Activated B cell treated with CpG ODN at 0.5 μM for 24 hours (primary cell): ENCODE data around the gene UBFD1. TPM values are rescaled to one million over a fixed set of nuclear protein-coding genes. Genes with fewer than 3 reads are reported as not detected.
"Not testable (repeated sequence)": the region's sequence is repeated elsewhere in the genome, so short reads cannot be mapped to it uniquely, and the experiment has no call there.

Experiments used
- ATAC-seq: fragments of 200-7000 bp; cut with Tn5 transposase; one replicate; pipeline ENCODE4 v1.10.0; 2021; ENCODE audit warnings: low read depth, mild to moderate bottlenecking, moderate library complexity
- CTCF ChIA-PET: fragments of 350-600 bp; sonication (Branson Sonifier 250); formaldehyde crosslinking; loops from one replicate; lab custom pipeline; 2021; ENCODE audit warnings: antibody characterized with exemption; lab: Charles Lee
- POLR2A ChIA-PET: fragments of 350-600 bp; sonication (Branson Sonifier 250); formaldehyde crosslinking; loops from one replicate; lab custom pipeline; 2021; ENCODE audit warnings: antibody characterized with exemption; lab: Charles Lee
- DNase-seq: peaks from one replicate; pipeline ENCODE4 v3.0.0; 2022
- H3K27ac Mint-ChIP-seq: one replicate; pipeline ENCODE4 v1.8.0; 2020; ENCODE audit warnings: mixed read lengths
- H3K27me3 Mint-ChIP-seq: one replicate; pipeline ENCODE4 v1.8.0; 2021; ENCODE audit warnings: mixed read lengths
- H3K36me3 Mint-ChIP-seq: one replicate; pipeline ENCODE4 v1.8.0; 2021; ENCODE audit warnings: low read depth, mixed read lengths
- H3K4me1 Mint-ChIP-seq: one replicate; pipeline ENCODE4 v1.8.0; 2021; ENCODE audit warnings: mixed read lengths
- H3K4me3 Mint-ChIP-seq: one replicate; pipeline ENCODE4 v1.8.0; 2020; ENCODE audit warnings: mild to moderate bottlenecking, mixed read lengths
- H3K9me3 Mint-ChIP-seq: one replicate; pipeline ENCODE4 v1.8.0; 2020; ENCODE audit warnings: mixed read lengths
- intact Hi-C: fragments of 100-400 bp; cut with micrococcal nuclease; formaldehyde crosslinking; loops from one replicate; pipeline ENCODE4 v1.15.1; 2024
- total RNA-seq: library from RNA; stranded (reverse); gene quantifications from 2 replicates; pipeline ENCODE4 v1.2.3, GENCODE V29; 2022
- TF ChIP-seq, protein P1 (sequence below): fragments of 200-600 bp; IDR thresholded peaks from one replicate; pipeline ENCODE4 v1.8.0; 2022; ENCODE audit warnings: antibody characterized with exemption, mild to moderate bottlenecking

UBFD1 gene
- total RNA-seq, 1 donor from 2014 or later, result 52.2 TPM

DNA sequence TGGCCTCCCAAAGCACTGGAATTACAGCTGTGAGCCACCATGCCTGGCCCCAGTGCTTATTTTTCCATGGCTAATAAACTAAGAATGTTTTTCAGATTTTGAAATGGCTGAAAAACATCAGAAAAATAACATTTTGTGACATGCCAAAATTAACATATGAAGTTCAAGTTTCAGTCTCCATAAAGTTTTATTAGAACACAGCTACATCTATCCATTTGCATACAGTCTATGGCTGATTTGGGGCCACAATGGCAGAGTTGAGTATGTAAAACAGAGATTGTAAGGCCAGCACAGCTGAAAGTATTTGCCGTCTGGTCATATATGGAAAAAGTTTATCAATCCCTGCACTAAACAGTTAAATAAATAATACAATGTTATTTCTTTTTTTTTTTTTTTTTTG lies 52.4 kb downstream of the UBFD1 start:
- Mint-ChIP-seq H3K27me3 (no peaks in the 10 kb centered on the region), H3K36me3 (peaks cover 43% of the 10 kb centered on the region), H3K9me3 (no peaks in the 10 kb centered on the region), H3K27ac (no peak overlapping the region), H3K4me3 (no peak overlapping the region), H3K4me1 (no peaks in the 10 kb centered on the region)
- CTCF ChIA-PET, result no interaction called here
- TF ChIP-seq, protein P1, sequence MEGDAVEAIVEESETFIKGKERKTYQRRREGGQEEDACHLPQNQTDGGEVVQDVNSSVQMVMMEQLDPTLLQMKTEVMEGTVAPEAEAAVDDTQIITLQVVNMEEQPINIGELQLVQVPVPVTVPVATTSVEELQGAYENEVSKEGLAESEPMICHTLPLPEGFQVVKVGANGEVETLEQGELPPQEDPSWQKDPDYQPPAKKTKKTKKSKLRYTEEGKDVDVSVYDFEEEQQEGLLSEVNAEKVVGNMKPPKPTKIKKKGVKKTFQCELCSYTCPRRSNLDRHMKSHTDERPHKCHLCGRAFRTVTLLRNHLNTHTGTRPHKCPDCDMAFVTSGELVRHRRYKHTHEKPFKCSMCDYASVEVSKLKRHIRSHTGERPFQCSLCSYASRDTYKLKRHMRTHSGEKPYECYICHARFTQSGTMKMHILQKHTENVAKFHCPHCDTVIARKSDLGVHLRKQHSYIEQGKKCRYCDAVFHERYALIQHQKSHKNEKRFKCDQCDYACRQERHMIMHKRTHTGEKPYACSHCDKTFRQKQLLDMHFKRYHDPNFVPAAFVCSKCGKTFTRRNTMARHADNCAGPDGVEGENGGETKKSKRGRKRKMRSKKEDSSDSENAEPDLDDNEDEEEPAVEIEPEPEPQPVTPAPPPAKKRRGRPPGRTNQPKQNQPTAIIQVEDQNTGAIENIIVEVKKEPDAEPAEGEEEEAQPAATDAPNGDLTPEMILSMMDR, result no peak
- ATAC-seq (no peak), DNase-seq (no peak)
- POLR2A ChIA-PET, result interaction anchor here (0.5 kb wide), 1 partner anchor 88 kb away, joined by 3 read pairs; no protein-coding TSS in a partner anchor
- intact Hi-C loops, result no loop called here

GRCh38 chr16:23610905-23611304 lies 53.4 kb downstream of the UBFD1 start:
- DNase-seq, POLR2A ChIA-PET, H3K4me1 Mint-ChIP-seq, H3K27me3 Mint-ChIP-seq, H3K27ac Mint-ChIP-seq, ATAC-seq, H3K9me3 Mint-ChIP-seq, H3K4me3 Mint-ChIP-seq, CTCF ChIA-PET, intact Hi-C loops: not testable (repeated sequence)
- H3K36me3 Mint-ChIP-seq, result peaks cover 38% of the 10 kb centered on the region

GRCh38 chr16:23611936-23612335 lies 54.4 kb downstream of the UBFD1 start:
- ChIA-PET CTCF (no interaction called here), POLR2A (no interaction called here)
- intact Hi-C loops, result no loop called here
- no peak overlapping the region for H3K4me3 Mint-ChIP-seq
- H3K36me3 Mint-ChIP-seq, result peaks cover 37% of the 10 kb centered on the region
- H3K27me3 Mint-ChIP-seq, result no peaks in the 10 kb centered on the region
- DNase-seq, result no peak
- TF ChIP-seq, protein P1, result no peak
- H3K9me3 Mint-ChIP-seq, result no peaks in the 10 kb centered on the region
- H3K4me1 Mint-ChIP-seq, result no peaks in the 10 kb centered on the region
- no peak for ATAC-seq
- H3K27ac Mint-ChIP-seq, result no peak overlapping the region

DNA sequence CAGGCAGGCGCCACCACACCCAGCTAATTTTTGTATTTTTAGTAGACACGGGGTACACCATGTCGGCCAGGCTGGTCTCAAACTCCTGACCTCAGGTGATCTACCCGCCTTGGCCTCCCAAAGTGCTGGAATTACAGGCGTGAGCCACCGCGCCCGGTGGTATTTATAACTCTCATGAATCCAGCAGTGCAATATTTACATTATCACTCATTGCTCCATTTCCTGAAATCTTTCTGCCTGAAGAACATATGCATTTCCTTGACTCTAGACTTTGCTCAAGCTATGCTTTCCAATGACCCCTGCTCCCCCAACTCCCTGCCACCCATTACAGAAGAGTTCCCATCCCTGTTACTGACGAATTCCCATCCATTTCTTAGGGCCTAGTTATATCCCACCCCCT lies 58.3 kb downstream of the UBFD1 start:
- no peaks in the 10 kb centered on the region for H3K27me3 Mint-ChIP-seq
- ATAC-seq, result no peak
- H3K9me3 Mint-ChIP-seq, result no peaks in the 10 kb centered on the region
- H3K36me3 Mint-ChIP-seq, result peaks cover 51% of the 10 kb centered on the region
- no peak overlapping the region for H3K4me3 Mint-ChIP-seq
- no peak for DNase-seq
- intact Hi-C loops, result no loop called here
- no peaks in the 10 kb centered on the region for H3K4me1 Mint-ChIP-seq
- POLR2A ChIA-PET, result no interaction called here
- TF ChIP-seq, protein P1, result no peak
- CTCF ChIA-PET, result no interaction called here
- H3K27ac Mint-ChIP-seq, result no peak overlapping the region

Other genes starting within 250 kb of the UBFD1 start
- gene COG7, start 104.5 kb upstream of the UBFD1 start, total RNA-seq, result 19.3 and 20.2 TPM in 2 replicates
- 264 and 281 TPM in 2 replicates for gene GGA2, start 47.2 kb upstream of the UBFD1 start, total RNA-seq
- gene EARS2, start 377 bp upstream of the UBFD1 start, total RNA-seq, result 24.9 and 27.5 TPM in 2 replicates
- 68.4 and 74.5 TPM in 2 replicates for gene NDUFAB1, start 38.6 kb downstream of the UBFD1 start, total RNA-seq
- 16.0 and 19.8 TPM in 2 replicates for gene PALB2, start 83.6 kb downstream of the UBFD1 start, total RNA-seq
- gene DCTN5, start 83.7 kb downstream of the UBFD1 start, total RNA-seq, result 62.8 and 64.1 TPM in 2 replicates
- 2.3 and 3.9 TPM in 2 replicates for gene PLK1, start 121.2 kb downstream of the UBFD1 start, total RNA-seq
- gene ERN2, start 155.5 kb downstream of the UBFD1 start, total RNA-seq, result not detected in 2 replicates
- gene CHP2, start 197.3 kb downstream of the UBFD1 start, total RNA-seq, result not detected in 2 replicates